Measurements from ENCODE around the gene IQGAP2. TPM values are rescaled to one million over a fixed set of nuclear protein-coding genes. Genes with fewer than 3 reads are reported as not detected.

Gene IQGAP2
- total RNA-seq, 1 donor from 2014 or later = 14.2 TPM

GRCh38 chr5:76462097-76462667, 59.1 kb downstream of the IQGAP2 start:
- Mint-ChIP-seq H3K9me3 (no peaks in the 10 kb centered on the region), H3K4me1 (peaks cover 12% of the 10 kb centered on the region), H3K4me3 (no peak overlapping the region), H3K36me3 (ENCODE audit: low read depth) (peaks cover 7% of the 10 kb centered on the region), H3K27me3 (ENCODE audit: low read depth) (no peaks in the 10 kb centered on the region), H3K27ac (ENCODE audit: unreplicated experiment) (no peak overlapping the region)
- no peak for DNase-seq (ENCODE audit: low read depth, low spot score)
- no peak for TF ChIP-seq CTCF (conservative IDR thresholded peaks at IDR 0.05)

- TF ChIP-seq CTCF (conservative IDR thresholded peaks at IDR 0.05) = no peak
- Mint-ChIP-seq H3K27me3 (ENCODE audit: low read depth) (no peaks in the 10 kb centered on the region), H3K27ac (ENCODE audit: unreplicated experiment) (no peak overlapping the region), H3K4me3 (no peak overlapping the region), H3K9me3 (no peaks in the 10 kb centered on the region), H3K36me3 (ENCODE audit: low read depth) (peaks cover 6% of the 10 kb centered on the region), H3K4me1 (no peaks in the 10 kb centered on the region)
- DNase-seq (ENCODE audit: low read depth, low spot score) = no peak
Measured at GRCh38 chr5:76467216-76467615, 64.1 kb downstream of the IQGAP2 start.

- Mint-ChIP-seq H3K36me3 (ENCODE audit: low read depth) (peaks cover 6% of the 10 kb centered on the region), H3K4me3 (no peak overlapping the region), H3K9me3 (no peaks in the 10 kb centered on the region), H3K27me3 (ENCODE audit: low read depth) (no peaks in the 10 kb centered on the region), H3K27ac (ENCODE audit: unreplicated experiment) (no peak overlapping the region), H3K4me1 (no peaks in the 10 kb centered on the region)
- TF ChIP-seq CTCF (conservative IDR thresholded peaks at IDR 0.05) = no peak
- no peak for DNase-seq (ENCODE audit: low read depth, low spot score)
Measured at GRCh38 chr5:76468635-76469425, 65.7 kb downstream of the IQGAP2 start.

DNA sequence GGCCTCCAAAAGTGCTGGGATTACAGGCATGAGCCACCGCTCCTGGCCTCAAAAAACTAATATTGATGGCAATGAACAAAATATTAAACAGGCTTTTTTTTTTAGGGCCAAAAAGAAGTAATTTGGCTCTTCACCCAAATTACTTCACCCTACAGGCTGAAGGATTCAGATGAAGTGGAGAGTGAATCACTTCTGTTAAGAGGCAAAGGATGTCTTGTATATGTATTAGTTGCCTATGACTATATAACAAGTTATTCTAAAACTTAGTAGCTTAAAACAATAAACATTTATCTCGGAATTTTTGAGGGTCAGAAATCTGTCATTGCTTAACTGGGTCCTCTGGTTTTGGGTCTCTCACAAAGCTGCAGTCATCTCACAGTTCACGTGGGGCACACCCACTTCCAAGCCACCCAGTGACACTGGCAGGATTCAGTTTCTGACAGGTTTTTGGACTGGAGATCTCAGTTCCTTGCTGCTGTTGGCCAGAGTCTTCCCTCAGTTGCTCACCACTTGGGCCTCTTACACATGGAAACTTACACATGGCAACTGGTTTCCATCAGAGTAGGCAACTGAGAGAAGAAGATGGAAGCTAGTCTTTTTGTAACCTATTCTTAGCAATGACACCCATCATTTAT, 66.7 kb downstream of the IQGAP2 start:
- DNase-seq (ENCODE audit: low read depth, low spot score) = no peak
- no peak for TF ChIP-seq CTCF (conservative IDR thresholded peaks at IDR 0.05)
- H3K27me3 Mint-ChIP-seq (ENCODE audit: low read depth) = no peaks in the 10 kb centered on the region
- no peaks in the 10 kb centered on the region for H3K9me3 Mint-ChIP-seq
- peaks cover 4% of the 10 kb centered on the region for H3K36me3 Mint-ChIP-seq (ENCODE audit: low read depth)
- no peak overlapping the region for H3K4me3 Mint-ChIP-seq
- H3K27ac Mint-ChIP-seq (ENCODE audit: unreplicated experiment) = no peak overlapping the region
- H3K4me1 Mint-ChIP-seq = no peaks in the 10 kb centered on the region

DNA sequence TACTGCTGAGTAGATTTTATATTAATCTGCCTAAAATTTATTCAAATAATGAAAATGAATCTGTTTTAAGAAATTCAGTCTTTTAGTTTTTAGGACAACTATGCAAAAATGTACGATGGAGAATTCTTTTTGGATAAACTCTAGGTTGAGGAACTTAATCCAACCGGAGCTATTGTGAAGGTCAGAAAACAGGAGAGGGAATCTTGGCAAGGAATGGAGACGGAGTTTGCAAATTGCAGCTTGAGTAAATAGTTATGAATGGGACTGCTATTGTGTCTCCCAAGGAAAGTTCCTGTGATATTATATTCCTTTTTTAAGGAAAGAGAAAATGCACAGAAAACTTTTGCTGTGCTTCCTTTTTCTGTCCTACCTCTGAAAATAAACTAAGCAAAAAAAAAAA, 67.9 kb downstream of the IQGAP2 start:
- H3K27ac Mint-ChIP-seq (ENCODE audit: unreplicated experiment) = no peak overlapping the region
- no peak overlapping the region for H3K4me3 Mint-ChIP-seq
- peaks cover 3% of the 10 kb centered on the region for H3K36me3 Mint-ChIP-seq (ENCODE audit: low read depth)
- H3K4me1 Mint-ChIP-seq = no peaks in the 10 kb centered on the region
- DNase-seq (ENCODE audit: low read depth, low spot score) = no peak
- no peaks in the 10 kb centered on the region for H3K9me3 Mint-ChIP-seq
- no peak for TF ChIP-seq CTCF (conservative IDR thresholded peaks at IDR 0.05)
- H3K27me3 Mint-ChIP-seq (ENCODE audit: low read depth) = no peaks in the 10 kb centered on the region

Measured in neural crest cell (in vitro differentiated cells).